Motor neuron (in vitro differentiated cells): ENCODE measurements around the gene TBXAS1. TPM values are rescaled to one million over a fixed set of nuclear protein-coding genes. Genes with fewer than 3 reads are reported as not detected.

Experiments used
- ATAC-seq, 8 experiments: fragments of 200-7000 bp; cut with Tn5 transposase; replicated peaks in 6 of 8; 2 replicates each; pipeline ENCODE4 v1.8.0; 2021; ENCODE audit warnings: mild to moderate bottlenecking in 8 of 8, moderate library complexity in 8 of 8
- H3K27ac ChIP-seq, 2 donors: fragments of 250-450 bp; sonication (Bioruptor Pico); 2 replicates each; pipeline ENCODE4 v1.9.0; 2021; ENCODE audit warnings: antibody characterized with exemption in 2 of 2, mild to moderate bottlenecking in 2 of 2, moderate library complexity in 1 of 2
- H3K4me1 ChIP-seq, 2 donors: fragments of 250-450 bp; sonication (Bioruptor Pico); replicated peaks in 1 of 2; 2 replicates each; pipeline ENCODE4 v1.6.1; 2021; ENCODE audit warnings: antibody characterized with exemption in 2 of 2, mild to moderate bottlenecking in 2 of 2, moderate library complexity in 1 of 2
- H3K4me3 ChIP-seq, 5 donors: fragments of 250-450 bp; sonication (Bioruptor Pico); 2 replicates each; pipeline ENCODE4 v1.9.0; 2021; ENCODE audit warnings: antibody characterized with exemption in 5 of 5, mild to moderate bottlenecking in 5 of 5, moderate library complexity in 4 of 5
- WGBS, 10 experiments: fragments of 450-650 bp; shearing (Covaris generic); methylation state at CpG; one replicate each; pipeline ENCODE4 v1.0.0; 2022; 5-methylcytosine and 5-hydroxymethylcytosine counted together
- in situ Hi-C, 9 experiments: fragments of 400-800 bp; cut with MboI; loops; one replicate each; pipeline ENCODE4 v1.15.0; 2021; ENCODE audit warnings: low sequenced_read_pairs in 9 of 9, low pct_unique_long_range_greater_than_20kb in 2 of 9; ENCODE audit not compliant: unreplicated experiment in 9 of 9
- total RNA-seq, 8 experiments: library from RNA; unstranded; fragments of 300-600 nt; gene quantifications; 2 replicates each; pipeline versions ENCODE4 v1.2.3 to v1.2.4, GENCODE V29; 2022

Gene TBXAS1
- total RNA-seq, 8 experiments from 2014 or later: 0.31 to 2.5 (median 0.46) TPM

DNA sequence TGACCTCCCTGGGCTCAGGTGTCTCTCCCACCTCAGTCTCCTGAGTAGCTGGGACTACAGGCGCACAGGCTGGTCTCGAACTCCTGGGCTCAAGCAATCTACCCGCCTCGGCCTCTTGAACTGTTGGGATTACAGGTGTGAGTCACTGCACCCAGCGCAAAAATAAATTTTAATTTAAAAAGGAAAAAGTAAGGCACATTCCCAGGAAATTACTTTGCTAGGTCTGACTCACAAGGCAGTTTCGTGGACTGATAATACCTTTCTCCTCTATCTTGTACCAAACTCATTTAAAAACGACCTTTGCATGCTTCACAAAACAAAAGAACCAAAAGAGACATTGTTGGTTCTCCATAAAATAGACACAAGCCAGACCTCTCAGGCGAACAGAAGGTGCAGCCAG, 204.0 kb downstream of the TBXAS1 start:
- no peak overlapping the region for H3K27ac ChIP-seq
- H3K4me3 ChIP-seq: no peak overlapping the region
- in situ Hi-C loops: no loop called here
- H3K4me1 ChIP-seq: no peaks in the 10 kb centered on the region
- WGBS, 10 experiments: 53 to 100% (median 88%) methylated on average over 2 to 8 of the region's 8 CpGs; no CpG with 5 or more reads in 1 of the 10 experiments
- ATAC-seq: no peak

DNA sequence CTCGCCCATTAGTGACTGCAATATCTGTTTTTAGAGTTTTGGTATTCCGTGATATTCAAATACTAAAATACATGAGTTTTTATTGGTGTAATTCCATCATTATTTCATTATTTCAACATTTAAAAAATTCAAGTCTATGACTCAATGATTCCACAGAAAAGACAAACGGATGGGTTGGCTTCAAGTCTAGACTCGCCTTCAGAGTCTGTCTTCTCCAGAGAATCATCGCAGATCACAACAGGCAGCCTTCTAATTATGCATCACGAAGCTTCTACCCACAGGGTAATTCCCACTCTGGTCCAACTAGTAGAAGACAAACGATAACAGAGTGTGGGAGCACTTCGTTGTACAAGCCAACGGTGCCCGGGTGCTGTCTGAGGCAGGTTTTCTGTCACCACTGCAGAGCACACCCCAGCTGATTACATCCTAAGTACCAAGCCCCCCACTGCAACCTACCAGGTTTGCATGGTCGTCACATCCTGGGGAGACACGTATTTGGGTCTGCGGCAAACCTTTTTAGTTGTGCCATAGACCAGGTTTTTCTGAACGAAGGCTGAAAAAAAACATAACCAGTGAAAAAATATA, 204.8 kb downstream of the TBXAS1 start:
- WGBS, 10 experiments: 84 to 100% (median 99%) methylated on average over 1 to 13 of the region's 14 CpGs
- H3K27ac ChIP-seq: no peak overlapping the region
- H3K4me3 ChIP-seq: no peak overlapping the region
- no peak for ATAC-seq
- H3K4me1 ChIP-seq: no peaks in the 10 kb centered on the region
- in situ Hi-C loops: no loop called here

DNA sequence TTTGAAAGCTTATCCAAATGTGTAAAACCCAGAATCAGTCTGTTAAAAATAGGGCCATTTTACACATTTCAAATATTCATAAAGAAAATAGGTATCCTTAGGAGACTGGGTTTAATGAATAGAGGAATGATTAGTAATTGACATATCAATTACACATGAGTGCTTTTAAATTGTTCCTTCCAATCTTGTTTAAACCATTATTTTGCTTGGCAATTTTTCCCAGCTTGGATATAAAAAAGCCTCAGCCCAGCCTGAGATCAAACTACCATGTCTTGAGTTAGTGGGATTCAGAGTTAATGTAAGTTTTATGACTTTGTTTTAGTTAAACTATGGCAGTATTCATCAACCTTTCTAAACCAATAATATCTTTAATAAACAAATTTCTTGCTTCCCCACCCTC, 205.4 kb downstream of the TBXAS1 start:
- no peak overlapping the region for H3K4me3 ChIP-seq
- no peaks in the 10 kb centered on the region for H3K4me1 ChIP-seq
- H3K27ac ChIP-seq: no peak overlapping the region
- in situ Hi-C loops: no loop called here
- ATAC-seq: no peak

DNA sequence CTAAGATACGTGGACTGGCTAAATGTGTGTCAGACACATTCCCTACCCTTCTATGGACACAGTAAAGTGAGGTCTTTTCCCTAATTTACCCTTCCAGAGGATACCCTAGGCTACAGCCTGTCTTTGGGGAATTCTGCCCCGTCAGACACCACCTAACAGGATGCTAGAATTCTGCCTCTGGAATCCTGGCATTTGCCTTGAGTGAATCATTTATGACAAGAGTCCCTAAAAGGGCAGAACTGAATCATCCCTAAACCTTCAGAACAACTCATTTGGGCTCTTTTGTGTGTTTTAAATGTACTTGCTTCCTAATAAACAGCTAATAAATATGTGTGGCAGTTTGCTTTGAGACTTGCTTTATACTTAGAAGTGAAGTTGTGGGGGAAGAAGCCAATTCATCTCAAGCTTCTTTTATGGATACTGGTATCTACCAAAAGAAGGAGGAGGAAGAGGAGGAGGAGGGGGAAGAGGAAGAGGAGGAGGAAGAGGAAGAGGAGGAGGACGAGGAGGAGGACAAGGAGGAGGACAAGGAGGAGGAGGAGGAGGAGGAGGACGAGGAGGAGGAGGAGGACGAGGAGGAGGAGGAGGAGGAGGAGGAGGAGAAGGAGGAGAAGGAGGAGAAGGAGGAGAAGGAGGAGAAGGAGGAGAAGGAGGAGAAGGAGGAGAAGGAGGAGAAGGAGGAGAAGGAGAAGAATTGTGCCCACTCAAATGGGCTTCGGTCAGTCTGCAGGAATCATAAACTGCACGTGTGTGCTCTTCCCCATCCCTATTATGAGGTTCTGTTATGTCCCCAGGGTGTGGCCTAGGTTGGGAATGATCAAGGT, 206.5 kb downstream of the TBXAS1 start:
- in situ Hi-C loops: no loop called here
- Histone ChIP-seq H3K4me3 (no peak overlapping the region), H3K27ac (no peak overlapping the region), H3K4me1 (no peaks in the 10 kb centered on the region)
- ATAC-seq: no peak
- WGBS, 10 experiments: 52 to 100% (median 60%) methylated on average over 1 to 4 of the region's 7 CpGs; no CpG with 5 or more reads in 4 of the 10 experiments

DNA sequence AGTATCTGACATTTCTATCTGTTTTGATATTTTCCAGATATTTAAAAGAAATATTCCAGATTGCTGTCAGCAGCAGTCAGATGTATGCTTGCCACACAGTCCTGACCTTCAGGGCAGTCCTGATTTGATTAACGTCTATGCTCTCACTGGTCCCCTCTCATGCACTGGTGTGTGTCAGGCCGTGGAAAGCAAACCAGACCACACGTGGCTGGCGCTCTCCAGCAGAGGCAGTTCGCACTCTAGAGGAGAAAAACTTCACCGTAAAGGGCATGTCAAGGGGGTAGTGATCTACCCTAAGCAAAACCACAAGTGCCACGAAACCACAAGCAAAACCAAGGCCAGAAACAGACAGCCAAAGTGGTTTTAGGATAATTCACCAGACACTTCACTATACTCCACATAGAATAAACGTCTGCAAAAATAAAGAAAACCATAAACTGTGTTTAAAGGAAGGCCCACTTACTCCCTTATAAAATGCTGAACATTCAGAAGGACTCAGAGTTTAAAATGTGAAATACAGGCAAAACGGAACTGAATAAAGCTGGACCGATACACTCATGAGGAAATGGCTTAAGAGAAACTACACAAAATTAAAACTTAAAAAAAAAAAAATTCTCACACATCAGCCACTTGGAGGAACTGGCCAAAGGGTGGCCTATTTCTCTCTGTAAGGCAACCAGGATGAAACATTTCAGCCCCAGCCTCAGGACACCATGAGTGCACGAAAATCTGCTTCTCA, 207.3 kb downstream of the TBXAS1 start:
- no peak overlapping the region for H3K27ac ChIP-seq
- in situ Hi-C loops: no loop called here
- WGBS, 10 experiments: 20 to 96% (median 85%) methylated on average over 1 to 10 of the region's 11 CpGs
- no peak for ATAC-seq
- no peak overlapping the region for H3K4me3 ChIP-seq
- no peaks in the 10 kb centered on the region for H3K4me1 ChIP-seq

DNA sequence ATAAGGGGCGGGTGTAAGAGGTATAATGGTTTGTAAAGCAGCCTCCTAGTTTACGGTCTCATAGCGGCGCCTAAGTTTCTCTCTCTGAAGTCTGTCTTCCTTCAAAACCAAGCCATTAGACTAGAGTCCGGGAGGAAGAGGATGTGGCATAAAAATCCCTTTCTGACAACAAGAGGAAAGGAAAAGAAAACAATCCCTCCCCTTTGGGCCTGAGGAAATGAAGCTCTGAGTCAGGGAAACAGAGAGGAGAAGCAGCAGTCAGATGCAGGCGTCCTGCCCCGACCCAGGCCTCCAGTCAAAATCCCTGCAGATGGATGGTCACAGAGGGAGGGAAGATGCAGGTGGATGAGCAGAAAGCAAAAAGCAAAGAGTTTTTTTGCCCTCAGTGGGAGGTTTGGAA, 210.0 kb downstream of the TBXAS1 start:
- no peak for ATAC-seq
- Histone ChIP-seq H3K4me3 (no peak overlapping the region), H3K27ac (no peak overlapping the region), H3K4me1 (no peaks in the 10 kb centered on the region)
- WGBS, 10 experiments: 63 to 92% (median 88%) methylated on average over 1 to 7 of the region's 7 CpGs; no CpG with 5 or more reads in 2 of the 10 experiments
- in situ Hi-C loops: no loop called here

DNA sequence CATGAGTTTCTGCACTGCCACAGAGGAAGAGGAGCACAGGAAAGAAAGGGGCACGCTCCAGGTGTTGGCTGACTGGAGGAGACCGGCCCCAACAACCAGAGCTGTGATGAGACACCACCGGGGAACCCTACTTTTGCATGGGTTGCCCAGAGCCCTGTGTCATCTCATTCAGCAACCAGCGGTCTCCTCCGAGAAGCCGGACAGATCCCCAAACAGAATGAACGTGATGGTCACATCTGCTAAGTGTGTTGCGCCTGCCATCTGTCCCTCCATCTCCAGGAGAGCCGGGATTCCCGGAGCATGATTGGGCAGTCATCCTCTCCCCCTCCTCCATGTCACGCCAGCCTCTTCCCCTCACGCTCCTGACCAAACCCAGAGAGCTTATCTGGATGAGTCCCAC, 210.8 kb downstream of the TBXAS1 start:
- H3K4me1 ChIP-seq: no peaks in the 10 kb centered on the region
- in situ Hi-C loops: no loop called here
- 87 to 100% (median 94%) methylated on average over 1 to 5 of the region's 12 CpGs; no CpG with 5 or more reads in 4 of the 10 experiments for WGBS, 10 experiments
- no peak overlapping the region for H3K4me3 ChIP-seq
- no peak for ATAC-seq
- H3K27ac ChIP-seq: no peak overlapping the region

DNA sequence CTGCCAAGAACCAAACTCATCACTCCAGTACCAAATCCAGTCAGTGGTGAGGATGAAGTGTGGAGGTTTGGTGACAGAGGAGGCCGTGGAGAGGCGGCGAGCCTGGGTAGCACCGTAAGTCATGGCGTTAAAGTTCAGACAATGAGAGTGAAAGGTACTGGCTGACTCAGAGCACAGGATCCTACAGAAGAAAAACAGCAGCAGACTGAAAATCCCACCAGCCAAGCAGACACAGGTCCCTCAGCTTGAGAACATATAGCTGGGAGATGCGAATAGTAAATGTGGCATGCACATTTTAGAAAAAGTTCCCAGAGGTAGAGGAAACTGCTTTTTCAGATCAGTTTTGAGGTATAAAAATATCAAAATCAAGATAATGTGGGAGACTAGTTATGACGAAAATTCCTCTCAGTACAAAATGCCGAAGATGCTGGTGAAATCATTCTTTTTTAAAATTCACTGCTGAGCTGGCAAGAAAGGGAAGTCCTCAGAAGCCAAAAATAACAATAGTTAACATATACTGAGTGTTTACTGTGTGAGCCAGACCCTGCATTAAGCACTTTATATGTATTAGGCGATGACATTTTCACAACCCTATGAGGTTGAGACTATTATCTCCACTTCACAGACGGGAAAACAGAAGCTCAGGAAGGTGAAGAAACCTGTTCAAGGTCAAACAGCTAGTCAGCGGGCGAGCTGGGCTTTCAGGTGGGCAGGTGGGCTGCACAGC, 212.8 kb downstream of the TBXAS1 start:
- 74 to 100% (median 88%) methylated on average over 1 to 10 of the region's 12 CpGs for WGBS, 10 experiments
- Histone ChIP-seq H3K4me3 (no peak overlapping the region), H3K27ac (no peak overlapping the region), H3K4me1 (no peaks in the 10 kb centered on the region)
- ATAC-seq: peak in 1 of 8 experiments; percentile 78
- in situ Hi-C loops: no loop called here

DNA sequence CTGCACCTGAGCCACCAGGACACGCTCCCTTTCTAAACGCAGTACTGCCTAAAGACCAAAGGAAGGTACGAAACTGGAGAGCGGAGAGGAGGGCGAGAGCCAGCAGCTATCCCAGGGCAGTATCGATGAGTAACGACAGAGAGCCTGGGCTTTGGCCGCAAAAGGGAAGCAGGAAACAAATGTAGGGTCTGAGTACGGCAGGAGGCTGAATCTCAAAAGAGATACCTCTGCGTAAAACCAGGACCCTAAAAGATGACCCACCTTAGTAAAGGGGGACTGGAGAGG, 213.3 kb downstream of the TBXAS1 start:
- in situ Hi-C loops: no loop called here
- 70 to 100% (median 96%) methylated on average over 1 to 8 of the region's 10 CpGs; no CpG with 5 or more reads in 1 of the 10 experiments for WGBS, 10 experiments

DNA sequence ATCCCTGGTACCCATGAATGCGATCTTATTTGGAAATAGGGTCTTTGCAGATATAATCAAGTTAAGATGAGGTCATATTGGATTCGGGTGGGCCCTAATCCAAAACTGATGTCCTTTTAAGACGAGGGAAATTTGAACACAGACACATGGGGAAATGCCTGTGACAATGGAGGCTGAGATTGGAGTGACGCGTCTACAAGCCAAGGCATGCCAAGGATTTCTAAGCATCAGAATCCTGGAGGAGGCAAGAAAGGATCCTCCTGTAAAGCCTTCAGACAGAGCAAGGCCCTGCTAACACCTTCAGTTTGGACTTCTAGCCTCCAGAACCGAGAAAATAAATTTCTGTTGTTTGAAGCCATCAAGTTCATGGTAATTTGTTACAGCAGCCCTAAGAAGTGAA, 215.2 kb downstream of the TBXAS1 start:
- in situ Hi-C loops: no loop called here
- Histone ChIP-seq H3K4me3 (no peak overlapping the region), H3K4me1 (no peaks in the 10 kb centered on the region), H3K27ac (no peak overlapping the region)
- ATAC-seq: no peak
- 83 to 100% (median 93%) methylated on average over 1 to 6 of the region's 6 CpGs; no CpG with 5 or more reads in 2 of the 10 experiments for WGBS, 10 experiments

More for the DNA sequence above, 213.3 kb downstream of the TBXAS1 start:
- H3K4me1 ChIP-seq: no peaks in the 10 kb centered on the region
- no peak overlapping the region for H3K4me3 ChIP-seq
- H3K27ac ChIP-seq: no peak overlapping the region
- ATAC-seq: no peak

DNA sequence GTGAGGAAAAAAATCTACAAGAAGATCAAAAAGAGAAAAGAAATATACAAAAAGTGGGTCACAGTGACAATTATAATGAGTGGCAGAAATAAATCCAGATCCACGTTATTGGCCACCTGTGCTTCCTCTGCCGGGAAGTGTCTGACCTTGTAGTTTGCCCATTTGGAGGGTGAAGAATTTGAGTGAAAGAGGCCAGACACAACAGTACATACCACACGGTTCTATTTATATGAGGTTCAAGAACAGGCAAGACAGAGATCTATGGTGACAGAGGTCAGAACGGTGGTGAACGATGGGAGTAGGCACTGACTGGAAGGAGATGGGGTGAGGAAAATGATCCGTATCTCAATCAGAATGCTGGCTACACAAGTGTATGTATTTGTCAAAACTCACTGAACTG, 216.6 kb downstream of the TBXAS1 start:
- WGBS, 10 experiments: 61 to 95% (median 78%) methylated on average over 3 to 6 of the region's 6 CpGs
- Histone ChIP-seq H3K27ac (no peak overlapping the region), H3K4me1 (no peaks in the 10 kb centered on the region), H3K4me3 (no peak overlapping the region)
- in situ Hi-C loops: no loop called here
- ATAC-seq: no peak

DNA sequence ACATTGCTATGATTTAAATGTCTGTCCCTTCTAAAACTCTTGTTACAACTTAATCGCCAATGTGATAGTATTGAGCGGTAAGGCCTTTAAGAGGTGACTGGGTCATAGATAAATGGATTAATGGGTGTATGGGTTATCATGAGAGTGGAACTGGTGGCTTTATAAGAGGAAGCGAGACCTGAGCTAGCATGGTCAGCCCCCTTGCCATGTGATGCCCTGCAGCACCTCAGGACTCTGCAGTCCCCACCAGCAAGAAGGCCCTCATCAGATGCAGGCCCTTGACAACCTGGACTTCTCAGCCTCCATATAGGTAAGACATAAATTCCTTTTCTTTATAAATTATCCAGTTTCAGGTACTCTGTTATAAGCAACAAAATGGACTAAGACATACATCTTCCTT, 218.1 kb downstream of the TBXAS1 start:
- Histone ChIP-seq H3K4me1 (no peaks in the 10 kb centered on the region), H3K27ac (no peak overlapping the region), H3K4me3 (no peak overlapping the region)
- in situ Hi-C loops: no loop called here
- WGBS, 10 experiments: 90 to 100% (median 100%) methylated on average over 1 to 3 of the region's 3 CpGs; no CpG with 5 or more reads in 2 of the 10 experiments
- no peak for ATAC-seq

DNA sequence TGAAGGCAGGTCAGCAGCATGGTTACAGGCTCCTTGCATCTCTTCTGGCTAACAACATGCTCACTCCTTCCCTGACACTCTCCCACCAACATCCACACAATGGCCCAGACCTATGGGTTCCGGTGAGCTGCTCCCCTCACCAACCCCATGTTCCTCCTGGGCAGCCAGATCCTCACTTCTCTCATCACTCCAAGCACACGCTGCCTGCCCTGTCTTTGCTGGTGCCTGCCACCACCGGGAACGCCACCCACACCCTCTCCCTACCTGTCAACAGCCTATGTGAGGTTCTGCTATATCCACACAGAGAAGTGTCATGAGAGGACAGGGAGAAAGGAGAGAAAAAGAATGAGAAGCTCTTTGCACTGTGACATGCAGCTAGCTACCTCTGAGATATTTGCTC, 219.1 kb downstream of the TBXAS1 start:
- in situ Hi-C loops: no loop called here
- no peaks in the 10 kb centered on the region for H3K4me1 ChIP-seq
- 60 to 100% (median 93%) methylated on average over 1 to 3 of the region's 4 CpGs; no CpG with 5 or more reads in 3 of the 10 experiments for WGBS, 10 experiments
- ATAC-seq: no peak
- H3K4me3 ChIP-seq: no peak overlapping the region
- no peak overlapping the region for H3K27ac ChIP-seq
